Spleen (tissue), 7 donors: ENCODE data around the gene ALDOA.

ENCODE experiments used
- POLR2A ChIP-seq, 3 donors: fragments of 450-650 bp; IDR thresholded peaks; one replicate each; pipeline ENCODE4 v1.5.1; 2017; ENCODE audit warnings: antibody characterized with exemption in 3 of 3, mild to moderate bottlenecking in 1 of 3
- TF ChIP-seq, protein P1 (sequence below), 11 experiments: fragments of 200-600 bp in 7 of 11; fragments of 450-650 bp in 4 of 11; sonication (generic) in 4 of 11; IDR thresholded peaks in 8 of 11; conservative IDR thresholded peaks in 3 of 11; 1 replicate in 7 of 11; 2 replicates in 4 of 11; pipeline versions ENCODE4 v1.4.0 to v1.8.0; 2016 to 2021; ENCODE audit warnings: antibody characterized with exemption in 11 of 11, inconsistent platforms in 4 of 11, mild to moderate bottlenecking in 1 of 11
- donor health status: DM: no; HTN: no; CAD: no; lungs with moderate emphysema.
- donor health status: DM: no; HTN: no; CAD: no.
- donor health status: DM: no; HTN: no; CAD: no.

DNA sequence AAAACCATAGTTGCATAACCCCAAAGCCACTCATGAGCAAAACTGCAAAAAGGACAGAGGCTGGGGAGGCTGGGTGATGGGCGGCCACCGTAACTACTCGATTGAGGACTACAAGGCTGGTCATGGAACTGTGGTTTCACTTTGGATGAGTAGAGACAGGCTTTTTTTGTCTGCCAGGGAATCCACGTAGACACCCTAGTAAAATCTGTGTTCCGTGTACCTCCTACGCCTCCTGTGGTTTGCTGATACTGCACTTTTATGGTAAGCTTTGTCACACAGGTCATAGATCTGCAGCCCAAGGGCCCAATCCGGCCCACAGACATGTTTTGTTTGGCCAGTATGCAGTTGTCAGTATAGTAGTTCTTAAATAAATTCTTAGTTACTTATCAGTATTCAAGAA lies 32.3 kb upstream of the ALDOA start:
- TF ChIP-seq, protein P1, sequence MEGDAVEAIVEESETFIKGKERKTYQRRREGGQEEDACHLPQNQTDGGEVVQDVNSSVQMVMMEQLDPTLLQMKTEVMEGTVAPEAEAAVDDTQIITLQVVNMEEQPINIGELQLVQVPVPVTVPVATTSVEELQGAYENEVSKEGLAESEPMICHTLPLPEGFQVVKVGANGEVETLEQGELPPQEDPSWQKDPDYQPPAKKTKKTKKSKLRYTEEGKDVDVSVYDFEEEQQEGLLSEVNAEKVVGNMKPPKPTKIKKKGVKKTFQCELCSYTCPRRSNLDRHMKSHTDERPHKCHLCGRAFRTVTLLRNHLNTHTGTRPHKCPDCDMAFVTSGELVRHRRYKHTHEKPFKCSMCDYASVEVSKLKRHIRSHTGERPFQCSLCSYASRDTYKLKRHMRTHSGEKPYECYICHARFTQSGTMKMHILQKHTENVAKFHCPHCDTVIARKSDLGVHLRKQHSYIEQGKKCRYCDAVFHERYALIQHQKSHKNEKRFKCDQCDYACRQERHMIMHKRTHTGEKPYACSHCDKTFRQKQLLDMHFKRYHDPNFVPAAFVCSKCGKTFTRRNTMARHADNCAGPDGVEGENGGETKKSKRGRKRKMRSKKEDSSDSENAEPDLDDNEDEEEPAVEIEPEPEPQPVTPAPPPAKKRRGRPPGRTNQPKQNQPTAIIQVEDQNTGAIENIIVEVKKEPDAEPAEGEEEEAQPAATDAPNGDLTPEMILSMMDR (IDR thresholded peaks at IDR 0.05 in 8 of 11, conservative IDR thresholded peaks at IDR 0.05 in 3 of 11): no peak
- no peak for TF ChIP-seq POLR2A (IDR thresholded peaks at IDR 0.05)
